HG03575 (cell line): ENCODE measurements around the gene TAF15.

Source experiments
- ATAC-seq: cut with Tn5 transposase; IDR thresholded peaks from one replicate; pipeline ENCODE4 v1.9.1; 2021; ENCODE audit not compliant: unreplicated experiment, insufficient number of reproducible peaks, low FRiP score; ENCODE audit errors: extremely low read depth

The TAF15 gene

DNA sequence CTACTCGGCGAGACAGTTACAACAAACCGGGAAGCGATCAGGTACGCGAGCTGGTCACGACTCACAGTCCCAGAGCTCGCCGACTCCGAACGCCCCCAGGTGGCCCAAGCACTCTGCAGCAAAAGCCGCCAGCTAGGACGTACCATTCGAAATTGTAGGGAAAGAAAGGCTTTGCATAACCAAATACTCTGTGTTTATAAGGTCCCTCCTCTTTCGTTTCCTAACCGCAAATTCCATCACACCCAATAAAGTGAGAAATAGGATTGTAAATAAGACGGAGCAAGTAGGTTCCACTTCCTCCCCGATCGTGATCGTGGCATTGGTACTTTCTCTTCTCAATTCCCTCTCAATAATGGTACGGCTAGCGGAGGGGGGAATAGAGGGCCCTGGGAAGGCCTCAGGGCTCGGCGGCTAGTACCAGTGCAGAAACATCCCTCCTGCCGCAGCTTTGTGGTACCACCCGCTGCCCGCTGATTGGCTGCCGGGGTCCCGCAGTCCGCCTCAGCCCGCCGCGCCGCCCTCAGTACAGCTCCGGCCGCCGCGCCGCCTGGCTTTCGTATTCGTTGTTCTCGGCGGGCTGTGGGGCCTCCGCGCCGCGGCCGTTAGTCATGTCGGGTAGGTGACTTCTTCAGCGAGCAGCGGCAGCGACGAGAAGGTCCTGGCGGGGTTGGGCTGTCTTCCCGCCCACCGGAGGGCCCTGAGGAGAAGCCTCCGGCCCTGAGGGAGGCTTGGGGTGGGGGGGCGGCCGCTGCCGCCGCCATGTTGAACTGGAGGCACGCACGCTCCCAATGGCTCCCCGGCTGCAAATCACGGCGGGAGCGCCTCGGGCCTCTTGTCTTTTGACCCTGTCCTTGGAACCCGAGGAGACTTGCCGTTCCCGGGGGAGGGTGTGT, at the start of gene TAF15:
TAF15 (plus strand) TSS at position 523 of the 893 bp plus-strand sequence; CDS start at position 609, 86 bp downstream.
- ATAC-seq: peak; percentile 80

DNA sequence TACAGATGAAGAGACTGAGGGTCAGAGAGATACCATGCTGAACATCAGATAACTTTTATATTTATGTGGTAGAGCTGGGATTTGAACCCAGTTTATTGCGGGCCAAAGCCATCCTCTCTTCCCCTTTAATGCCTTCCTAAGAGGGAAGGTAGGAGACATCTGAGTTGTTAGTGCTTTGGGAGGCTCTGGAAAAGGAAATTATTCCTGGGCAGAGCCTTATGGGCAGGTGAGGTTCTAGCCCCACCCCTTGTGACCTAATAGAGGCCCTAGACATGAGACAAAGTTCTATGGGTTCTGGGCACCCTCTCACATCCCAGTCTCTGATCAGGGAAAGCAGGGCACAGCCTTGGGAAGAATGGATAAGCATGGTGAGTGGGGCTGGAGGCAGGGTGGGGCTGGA, 48.7 kb upstream of the TAF15 start, which contains the start of gene C17orf50:
C17orf50 (plus strand) TSS at position 301 of the 400 bp plus-strand sequence; CDS start at position 356, 55 bp downstream.
- no peak for ATAC-seq

DNA sequence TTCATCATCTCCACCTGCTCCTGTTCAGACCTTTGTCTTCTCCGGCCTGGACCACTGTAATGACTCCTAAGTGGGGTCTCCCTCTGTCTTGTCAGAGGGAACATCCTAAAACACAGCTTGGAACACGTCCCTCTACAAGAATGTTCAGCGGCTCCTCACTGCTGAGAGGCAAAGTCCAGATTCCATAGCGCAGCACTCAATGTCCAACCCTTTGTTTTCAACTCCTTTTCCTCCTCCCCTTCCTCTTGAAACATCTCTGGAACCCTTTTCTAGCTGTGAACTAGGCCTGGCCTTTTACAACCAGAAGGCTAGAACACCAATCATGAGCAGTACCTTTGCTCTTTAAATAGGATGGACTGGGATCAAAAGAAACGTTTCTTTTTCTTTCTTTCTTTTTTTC, 47.7 kb upstream of the TAF15 start:
- no peak for ATAC-seq

DNA sequence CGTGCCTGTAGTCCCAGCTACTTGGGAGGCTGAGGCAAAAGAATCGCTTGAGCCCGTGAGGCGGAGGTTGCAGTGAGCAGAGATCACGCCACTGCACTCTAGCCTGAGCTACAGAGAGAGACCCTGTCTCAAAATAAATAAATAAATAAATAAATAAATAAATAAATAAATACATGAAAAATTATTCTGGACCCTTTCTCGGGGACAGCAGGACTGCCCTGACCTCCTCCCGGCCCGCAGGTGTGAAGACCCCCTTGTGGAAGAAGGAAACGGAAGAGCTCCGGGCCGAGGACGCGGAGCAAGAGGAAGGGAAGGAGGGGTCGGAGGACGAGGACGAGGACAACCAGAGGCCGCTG, 45.5 kb upstream of the TAF15 start:
- no peak for ATAC-seq

DNA sequence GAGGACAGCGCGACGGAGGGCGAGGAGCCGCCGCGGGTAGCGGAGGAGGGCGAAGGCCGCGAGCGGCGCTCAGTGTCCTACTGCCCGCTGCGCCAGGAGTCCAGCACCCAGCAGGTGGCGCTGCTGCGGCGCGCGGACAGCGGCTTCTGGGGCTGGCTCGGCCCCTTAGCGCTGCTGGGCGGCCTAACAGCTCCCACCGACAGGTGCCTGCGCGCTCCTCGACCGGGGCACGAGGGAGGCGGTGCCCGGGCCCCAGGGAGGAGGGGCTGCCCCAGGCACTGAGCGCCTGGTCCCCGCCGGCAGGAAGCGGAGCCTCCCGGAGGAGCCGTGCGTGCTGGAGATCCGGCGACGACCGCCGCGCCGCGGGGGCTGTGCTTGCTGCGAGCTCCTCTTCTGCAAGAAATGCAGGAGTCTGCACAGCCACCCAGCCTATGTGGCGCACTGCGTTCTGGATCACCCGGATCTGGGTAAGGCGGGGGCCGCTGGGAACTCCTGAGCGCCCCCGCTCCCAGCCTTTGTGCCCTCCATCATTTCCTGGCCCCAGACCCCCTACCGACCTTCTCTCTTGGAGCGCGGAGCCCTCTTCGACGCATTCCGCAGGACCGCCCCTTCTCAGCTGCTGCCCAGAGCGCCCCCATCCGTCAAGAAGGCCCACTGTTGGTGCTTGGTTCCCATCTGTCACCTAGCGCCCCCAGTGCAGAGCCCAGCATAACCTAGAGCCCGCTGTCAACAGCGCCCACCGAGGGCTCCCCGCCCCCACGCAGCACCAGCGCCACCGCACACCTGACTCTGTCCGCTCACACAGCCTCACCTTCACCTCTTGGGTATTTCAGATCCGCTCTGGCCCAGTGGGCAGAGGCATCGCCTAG, 44.9 kb upstream of the TAF15 start:
- ATAC-seq: no peak

DNA sequence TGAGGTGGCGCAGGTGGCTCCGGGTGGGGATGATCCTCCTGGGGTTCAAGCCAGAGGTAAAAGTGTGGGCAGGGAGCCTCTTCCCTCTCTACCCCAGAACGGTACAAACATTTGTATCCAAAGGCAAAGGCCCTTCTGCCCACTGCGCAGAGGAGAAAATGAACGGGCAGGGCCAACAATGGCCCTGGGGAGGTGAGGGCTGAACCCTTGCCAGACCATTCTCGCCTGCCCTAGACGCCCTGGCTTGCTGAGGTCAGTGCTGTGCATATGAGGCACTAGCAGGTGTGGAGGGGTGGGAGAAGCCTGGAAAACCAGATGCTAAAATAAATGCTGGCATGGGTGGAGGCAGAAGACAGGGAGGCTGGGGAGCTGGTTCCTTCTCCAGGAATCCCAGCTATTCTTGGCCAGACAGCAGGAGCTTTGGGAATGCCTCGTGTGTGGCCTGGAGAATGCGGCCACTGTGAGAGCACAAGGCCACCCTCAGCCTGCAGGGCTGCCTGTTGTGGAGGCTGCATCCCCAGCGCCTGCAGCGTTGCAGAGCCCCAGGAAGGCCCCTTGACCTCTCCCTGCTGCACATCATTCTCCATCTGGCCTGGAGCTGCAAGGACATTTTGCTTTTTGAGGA, 44.1 kb upstream of the TAF15 start:
- ATAC-seq: no peak

DNA sequence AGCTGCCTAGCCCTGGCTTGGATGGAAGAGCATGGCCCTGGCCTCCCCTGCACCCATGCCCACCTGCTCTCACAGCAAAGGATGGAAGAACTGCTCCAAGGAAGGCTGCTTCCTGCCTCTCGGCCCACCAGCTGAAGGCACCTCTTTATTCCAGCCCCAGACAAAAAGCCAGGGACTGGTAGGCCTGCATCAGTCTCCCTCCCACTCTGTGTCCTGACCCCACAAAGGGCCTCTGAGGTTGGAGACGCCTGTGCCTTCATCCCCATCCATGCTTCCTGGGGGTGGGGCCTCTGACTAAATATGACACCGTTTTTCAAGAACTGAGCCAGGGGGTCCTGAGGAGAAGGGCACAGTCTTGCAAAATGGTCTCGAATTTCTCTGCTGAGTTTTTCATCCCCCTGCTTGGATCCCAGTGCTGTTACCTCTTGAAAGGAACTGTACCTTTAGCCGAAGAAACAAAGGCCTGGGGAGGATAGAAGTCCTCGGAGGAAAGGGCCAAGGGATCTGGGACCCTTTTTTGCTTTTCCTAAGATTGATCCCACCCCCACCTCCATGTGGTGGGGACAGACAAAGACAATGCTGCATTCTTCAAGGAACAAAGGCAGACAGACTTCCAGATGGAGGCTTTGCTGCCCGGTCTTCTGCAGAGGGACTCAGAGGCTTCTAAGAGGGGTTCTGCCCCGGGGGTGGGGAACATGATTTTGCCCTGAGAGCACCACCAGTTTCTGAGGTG, 43.4 kb upstream of the TAF15 start:
- no peak for ATAC-seq

DNA sequence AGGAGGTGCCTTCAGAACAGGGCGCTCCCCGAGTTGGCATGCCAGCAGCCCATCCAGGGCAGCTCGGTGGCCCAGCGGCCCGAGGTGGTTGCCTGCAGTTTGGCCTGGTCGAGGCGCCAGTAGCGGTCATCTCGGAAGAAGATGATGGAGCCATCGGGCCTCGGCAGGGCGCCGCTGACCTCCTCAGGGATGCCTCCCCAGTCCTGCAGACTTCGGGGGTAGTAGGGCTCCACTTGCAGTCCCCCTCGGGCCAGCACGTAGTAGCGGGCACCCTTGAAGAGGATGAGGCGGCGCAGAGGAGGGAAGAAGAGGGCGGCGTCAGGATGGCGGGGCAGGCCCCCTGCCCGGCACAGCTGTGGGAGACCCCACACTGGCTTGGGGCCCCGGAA, 42.8 kb upstream of the TAF15 start:
- no peak for ATAC-seq

DNA sequence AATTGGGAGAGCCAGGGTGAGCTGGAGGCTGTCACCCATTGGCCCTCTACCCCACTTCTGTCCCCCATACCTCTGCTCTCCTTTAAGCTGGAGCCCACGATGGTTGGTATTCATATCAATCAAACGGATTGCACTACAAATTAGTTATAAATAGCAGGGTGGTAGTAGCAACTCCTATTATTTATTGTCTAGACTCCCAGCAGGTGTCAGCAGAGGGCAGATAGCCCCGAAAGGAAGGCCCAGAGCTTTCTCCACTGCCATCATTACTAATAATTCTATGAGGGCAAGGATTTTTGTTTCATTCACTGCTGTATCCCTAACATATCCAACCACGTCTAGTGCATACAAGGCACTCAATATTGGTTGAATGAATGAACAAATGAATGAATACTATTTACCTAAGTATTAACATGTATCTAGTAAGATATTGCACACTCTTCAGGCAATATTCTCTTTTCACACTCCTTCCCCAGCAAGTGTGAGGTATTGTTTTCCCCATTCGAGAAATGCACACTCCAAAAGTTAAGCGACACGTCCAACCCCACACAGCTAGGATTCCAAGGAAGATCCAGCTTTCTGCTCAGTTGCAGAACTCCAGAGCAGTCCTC, 42.3 kb upstream of the TAF15 start:
- no peak for ATAC-seq

DNA sequence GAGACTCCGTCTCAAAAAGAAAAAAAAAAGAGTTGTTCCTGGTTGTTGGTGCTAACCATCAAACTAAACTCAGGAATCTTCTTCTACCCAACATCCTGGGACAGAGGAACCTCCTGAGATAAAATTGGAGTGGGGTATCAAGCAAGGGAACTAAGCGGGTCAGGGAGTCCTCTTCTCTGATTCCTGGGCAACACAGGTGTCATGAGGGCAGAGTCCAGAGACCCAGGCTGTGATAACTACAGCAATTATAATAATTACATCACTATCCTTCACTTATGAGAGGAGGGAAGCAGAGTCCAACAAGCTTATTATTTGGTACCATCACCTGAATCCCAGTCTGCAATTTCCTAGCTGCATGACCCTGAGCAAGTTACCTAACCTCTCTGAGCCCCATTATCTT, 40.5 kb upstream of the TAF15 start:
- ATAC-seq: no peak

DNA sequence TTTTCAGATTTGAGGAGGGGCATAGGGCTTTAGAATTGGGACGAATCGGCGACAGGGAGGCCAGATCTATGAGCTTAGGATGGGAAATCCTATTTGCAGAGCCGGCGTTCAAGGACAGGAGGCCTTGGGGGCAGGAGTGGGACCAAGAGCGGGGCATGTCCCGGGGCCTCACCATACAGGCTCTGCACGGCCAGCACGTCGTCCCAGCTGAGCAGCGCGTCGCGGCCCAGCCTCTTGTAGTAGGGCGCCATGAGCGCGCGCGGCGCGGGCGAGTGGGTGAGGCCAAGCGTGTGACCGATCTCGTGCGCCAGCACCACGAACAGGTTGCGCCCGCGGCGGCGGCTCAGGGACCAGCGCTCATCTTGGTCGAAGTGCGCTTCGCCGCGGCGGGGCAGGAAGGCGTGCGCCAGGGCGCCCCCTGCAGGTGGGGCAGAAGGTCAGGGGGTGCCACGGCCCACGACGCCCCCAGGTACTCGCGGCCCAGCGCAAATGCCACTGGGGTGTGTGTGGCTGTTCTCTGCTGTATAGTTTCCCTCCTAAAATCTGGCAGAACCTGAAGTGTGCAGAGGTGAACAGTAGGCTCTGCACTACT, 39.3 kb upstream of the TAF15 start:
- ATAC-seq: no peak

DNA sequence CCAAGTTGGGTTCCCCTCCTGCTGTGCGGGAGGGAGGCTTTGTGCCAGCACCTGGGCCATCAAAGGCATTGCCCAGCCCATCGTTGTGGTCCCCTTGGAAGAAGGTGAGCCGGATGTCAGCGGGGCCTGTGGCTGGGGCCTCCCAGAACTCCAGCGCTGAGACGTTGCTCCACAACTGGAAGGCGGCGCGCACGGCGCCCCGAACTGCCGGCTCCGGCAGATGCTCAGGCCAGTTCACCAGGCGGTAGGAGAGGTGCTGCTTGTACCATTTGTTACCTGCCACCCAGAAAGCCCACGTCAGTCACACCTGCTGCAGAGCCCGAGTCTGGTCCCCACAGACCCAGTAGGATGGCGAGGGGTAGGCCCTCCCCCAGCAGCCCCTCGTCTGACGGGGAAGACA, 36.2 kb upstream of the TAF15 start:
- ATAC-seq: no peak

DNA sequence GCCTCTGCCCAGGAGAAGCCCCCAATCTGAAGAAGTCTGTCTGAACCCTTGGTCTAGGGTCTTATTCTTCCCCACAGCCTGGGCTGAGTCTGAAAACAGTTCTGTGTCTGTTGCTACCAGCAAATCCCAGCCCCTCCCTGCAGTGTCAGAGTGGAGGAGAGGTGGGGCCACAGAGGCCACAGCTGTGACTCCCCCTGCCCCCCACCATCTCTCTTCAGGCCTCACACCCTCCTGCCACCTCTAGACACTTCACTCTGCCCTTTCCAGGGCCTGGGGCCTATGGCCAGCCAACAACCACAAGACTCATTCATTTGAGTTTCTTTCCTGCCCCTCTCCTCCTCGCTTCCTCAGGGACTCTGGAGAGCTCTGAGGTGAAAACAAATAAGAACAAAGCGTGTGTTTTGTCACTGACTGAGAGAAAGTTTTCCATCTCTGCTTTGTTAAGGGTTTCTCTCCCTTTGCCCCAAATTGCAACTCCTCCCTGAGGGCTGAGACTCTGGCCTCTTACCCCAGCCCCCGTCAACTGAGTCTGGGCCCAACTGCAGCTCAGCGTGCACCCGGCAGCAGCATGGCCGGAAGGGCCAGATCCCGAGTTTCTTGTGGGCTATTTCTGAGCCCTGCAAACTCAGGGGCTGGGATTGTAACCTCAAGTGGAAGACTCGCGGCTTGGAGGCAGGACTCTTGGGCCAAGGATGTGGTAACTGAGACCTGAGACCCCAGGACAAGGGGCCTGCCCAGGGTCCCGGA, 35.4 kb upstream of the TAF15 start:
- ATAC-seq: no peak

DNA sequence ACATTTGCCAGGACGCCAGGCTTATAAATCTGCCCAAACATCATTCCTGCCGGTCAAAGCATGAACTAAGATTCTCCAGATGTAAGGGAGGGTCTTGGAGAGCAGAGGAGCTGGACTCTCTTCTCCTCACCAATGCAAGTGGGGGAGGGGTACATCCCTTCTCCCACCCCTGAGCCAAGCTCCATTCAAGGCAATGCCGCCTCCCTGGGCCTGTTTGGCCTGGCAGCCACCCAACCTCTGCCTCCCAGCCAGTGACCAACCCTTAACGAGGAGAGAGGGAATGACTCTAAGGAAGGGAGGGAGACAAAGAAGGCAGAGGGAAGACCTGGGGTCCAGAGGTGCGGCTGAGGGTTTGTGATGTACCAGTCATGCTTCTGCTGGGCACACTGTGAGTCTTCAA, 34.8 kb upstream of the TAF15 start:
- no peak for ATAC-seq

DNA sequence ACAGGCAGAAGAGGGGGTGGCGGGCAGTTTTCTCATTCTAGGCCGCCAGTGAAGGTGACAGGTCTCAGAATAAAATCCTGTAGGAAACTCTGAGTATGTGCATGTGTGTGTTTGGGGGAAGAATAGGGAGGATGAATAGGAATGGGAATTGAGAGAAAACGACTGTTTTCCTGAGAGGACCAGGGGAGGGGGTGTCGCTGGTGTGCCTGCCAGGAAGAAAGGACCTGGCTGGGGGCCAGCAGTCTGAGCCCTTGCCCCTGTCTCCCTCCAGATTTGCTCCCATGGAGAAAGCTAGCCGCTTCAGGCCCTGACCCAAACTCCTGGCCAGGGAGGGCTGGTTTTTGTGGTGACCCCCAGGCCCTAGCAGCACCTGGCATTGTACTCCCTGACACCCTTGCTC, 34.2 kb upstream of the TAF15 start:
- ATAC-seq: no peak

DNA sequence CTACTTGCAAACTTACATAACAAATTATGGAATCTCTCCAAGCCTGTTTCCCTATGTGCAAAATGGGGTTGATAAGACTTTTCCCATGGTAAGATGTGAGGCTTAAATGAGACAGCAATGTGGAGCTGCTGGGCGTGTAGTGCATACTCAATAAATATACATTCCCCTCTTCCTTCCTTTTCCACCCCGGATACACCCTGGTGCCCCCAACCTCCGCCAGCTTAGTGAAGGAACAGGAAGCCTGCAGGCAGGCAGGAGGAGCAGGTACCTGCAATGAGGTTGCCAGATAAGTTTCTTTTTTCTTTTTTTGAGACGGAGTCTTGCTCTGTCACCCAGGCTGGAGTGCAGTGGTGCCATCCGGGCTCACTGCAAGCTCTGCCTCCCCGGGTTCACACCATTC, 33.7 kb upstream of the TAF15 start:
- no peak for ATAC-seq

DNA sequence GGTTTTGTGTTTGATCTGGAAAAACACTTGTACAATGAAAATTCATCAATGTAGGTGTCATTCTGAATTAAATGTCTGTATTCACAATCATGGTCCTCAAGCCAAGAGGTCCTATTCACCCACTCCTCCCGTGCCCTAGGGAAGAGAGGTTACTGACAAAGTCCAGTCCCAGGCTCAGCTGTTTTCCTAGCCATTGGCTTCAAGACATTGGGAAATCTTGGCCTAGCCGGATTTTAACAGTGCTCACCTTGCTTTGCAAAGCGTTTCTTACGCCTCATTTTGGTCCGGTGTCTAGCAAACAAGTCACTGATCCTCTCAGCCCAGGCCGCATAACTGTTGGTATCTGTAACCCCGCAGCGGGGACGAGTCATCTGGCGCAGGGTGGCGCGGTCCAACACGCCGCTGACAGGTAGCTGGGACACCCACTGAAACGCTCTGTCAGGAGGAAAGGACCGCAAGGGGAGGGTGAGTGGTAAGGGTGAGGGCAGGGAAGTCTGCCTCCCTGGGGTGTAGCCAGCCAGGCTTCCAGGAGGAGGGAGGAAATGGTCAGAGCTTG, 30.6 kb upstream of the TAF15 start:
- ATAC-seq: no peak
